K562 (cell line): ENCODE data around the gene SPRYD3. TPM values are rescaled to one million over a fixed set of nuclear protein-coding genes. Genes with fewer than 3 reads are reported as not detected.

ENCODE experiments used
- ATAC-seq: fragments of 200-7000 bp; cut with Tn5 transposase; 3 replicates; pipeline ENCODE4 v1.9.1; 2020; ENCODE audit warnings: moderate library complexity
- BruUV-seq: library from RNA; stranded (reverse); fragments of 400-500 nt; replicated peaks from 2 replicates; lab custom pipeline; 2021; lab: Mats Ljungman, UMichigan
- CTCF ChIA-PET: fragments of 300-600 bp; formaldehyde crosslinking; extraction: SDS; loops from one replicate; lab custom pipeline; 2021; ENCODE audit warnings: low intra/inter-chr PET ratio; lab: Yijun Ruan, JAX
- POLR2A ChIA-PET: fragments of 300-600, 350-650 bp; sonication (Branson Sonifier 250); formaldehyde crosslinking; extraction: SDS; loops from one replicate; lab custom pipeline; 2021; ENCODE audit warnings: antibody characterized with exemption, inconsistent platforms; lab: Yijun Ruan, JAX
- DNase-seq, 4 experiments: peaks; one replicate each; pipeline versions ENCODE4 v3.0.0 to v3.0.0-alpha.2; 2011 to 2018; ENCODE audit warnings: low spot score in 3 of 4, mixed read lengths in 3 of 4; ENCODE audit errors: extremely low read depth in 1 of 4
- FAIRE-seq: peaks from 2 replicates; lab custom pipeline; 2011; peaks lifted over from hg19 to GRCh38; lab: Jason Lieb, UNC
- H2AFZ ChIP-seq: 2 replicates; pipeline ENCODE4 v1.6.0; 2011; ENCODE audit warnings: low read depth, low read length, control low read depth, inconsistent platforms
- H3K27ac ChIP-seq: fragments of 200-600 bp; 3 replicates; pipeline ENCODE4 v1.8.0; 2011; ENCODE audit warnings: low read depth, mild to moderate bottlenecking, control low read depth, inconsistent platforms, low read length, moderate library complexity, mixed read lengths; ENCODE audit errors: extremely low read depth
- H3K27me3 ChIP-seq, 2 experiments: fragments of 300-600 bp in 1 of 2; 2 replicates in 1 of 2; 3 replicates in 1 of 2; pipeline versions ENCODE4 v1.6.0 to v1.8.0; 2011; ENCODE audit warnings: inconsistent platforms in 2 of 2, low read length in 2 of 2, mild to moderate bottlenecking in 1 of 2, mixed read lengths in 1 of 2, moderate library complexity in 1 of 2; ENCODE audit not compliant: control insufficient read depth in 2 of 2, insufficient read depth in 2 of 2
- H3K36me3 ChIP-seq: fragments of 300-600 bp; 3 replicates; pipeline ENCODE4 v1.8.0; 2011; ENCODE audit warnings: mild to moderate bottlenecking, low read length, inconsistent platforms; ENCODE audit not compliant: control insufficient read depth, insufficient read depth
- H3K4me1 ChIP-seq, 2 experiments: fragments of 200-600 bp in 1 of 2; replicated peaks in 1 of 2; 2 replicates in 1 of 2; 3 replicates in 1 of 2; pipeline versions ENCODE4 v1.5.1 to v1.8.0; 2011; ENCODE audit warnings: inconsistent platforms in 2 of 2, low read length in 2 of 2, mild to moderate bottlenecking in 1 of 2, mixed read lengths in 1 of 2, moderate library complexity in 1 of 2; ENCODE audit not compliant: control insufficient read depth in 2 of 2, insufficient read depth in 2 of 2
- H3K4me2 ChIP-seq: 2 replicates; pipeline ENCODE4 v1.6.1; 2011; ENCODE audit warnings: low read length, control low read depth, inconsistent platforms, mixed read lengths; ENCODE audit not compliant: insufficient read depth
- H3K4me3 ChIP-seq: fragments of 200-600 bp; sonication (generic), shearing (Covaris generic); 2 replicates; pipeline ENCODE4 v1.5.1; 2016; ENCODE audit warnings: control low read depth, inconsistent platforms
- H3K79me2 ChIP-seq: fragments of 200-600 bp; 3 replicates; pipeline ENCODE4 v1.8.0; 2011; ENCODE audit warnings: low read length, inconsistent platforms; ENCODE audit not compliant: control insufficient read depth, insufficient read depth
- H3K9ac ChIP-seq, 2 experiments: 2 replicates each; pipeline versions ENCODE4 v1.6.0 to v1.6.1; 2011; ENCODE audit warnings: low read depth in 2 of 2, low read length in 2 of 2, control low read depth in 1 of 2, inconsistent platforms in 1 of 2, mild to moderate bottlenecking in 1 of 2, mixed read lengths in 1 of 2; ENCODE audit not compliant: insufficient read depth in 1 of 2
- H3K9me1 ChIP-seq: one replicate; pipeline ENCODE4 v1.6.0; 2011; ENCODE audit warnings: inconsistent platforms, mild to moderate bottlenecking, low read length, moderate library complexity; ENCODE audit not compliant: control insufficient read depth, insufficient read depth
- H3K9me3 ChIP-seq: replicated peaks from 2 replicates; pipeline ENCODE4 v1.5.1; 2011; ENCODE audit warnings: low read depth, low read length, inconsistent platforms; ENCODE audit not compliant: control insufficient read depth, insufficient read depth
- H4K20me1 ChIP-seq: replicated peaks from 2 replicates; pipeline ENCODE4 v1.6.1; 2011; ENCODE audit warnings: low read length, inconsistent platforms, mixed read lengths; ENCODE audit not compliant: control insufficient read depth, insufficient read depth
- ELF4 ChIP-seq: fragments of 450-650 bp; formaldehyde crosslinking; IDR thresholded peaks from 2 replicates; pipeline ENCODE4 v1.4.0; 2022; ENCODE audit warnings: missing genetic modification characterization
- EZH2 ChIP-seq: IDR thresholded peaks from 2 replicates; pipeline ENCODE4 v1.6.1; 2012; ENCODE audit warnings: low read depth, mild to moderate bottlenecking, inconsistent platforms, low read length, borderline replicate concordance
- HDAC1 ChIP-seq, 2 experiments: fragments of 450-650 bp; IDR thresholded peaks; 2 replicates each; pipeline ENCODE4 v1.6.1; 2016 to 2017; ENCODE audit warnings: inconsistent platforms in 1 of 2, mild to moderate bottlenecking in 1 of 2, moderate library complexity in 1 of 2
- LCOR ChIP-seq: sonication (generic); formaldehyde crosslinking; IDR thresholded peaks from 2 replicates; pipeline ENCODE4 v1.8.0; 2022; ENCODE audit warnings: mild to moderate bottlenecking, missing genetic modification reagents
- MITF ChIP-seq: IDR thresholded peaks from 2 replicates; pipeline ENCODE4 v1.6.1; 2014; ENCODE audit warnings: antibody characterized with exemption
- SUPT5H ChIP-seq: fragments of 450-650 bp; IDR thresholded peaks from 2 replicates; pipeline ENCODE4 v1.6.1; 2016
- UBTF ChIP-seq, 2 experiments: IDR thresholded peaks; 2 replicates each; pipeline ENCODE4 v1.6.1; 2012; ENCODE audit warnings: improper control_type of control experiment in 2 of 2, low read depth in 2 of 2, low read length in 2 of 2, borderline replicate concordance in 1 of 2
- ZBTB34 ChIP-seq: fragments of 250-450 bp; sonication (Bioruptor Pico); IDR thresholded peaks from 2 replicates; pipeline ENCODE4 v1.8.0; 2021; ENCODE audit warnings: mild to moderate bottlenecking, moderate library complexity
- ZNF140 ChIP-seq: fragments of 250-450 bp; sonication (Bioruptor Pico); IDR thresholded peaks from 2 replicates; pipeline ENCODE4 v1.8.0; 2021; ENCODE audit warnings: moderate library complexity, mild to moderate bottlenecking, inconsistent platforms
- ZNF609 ChIP-seq: sonication (generic); formaldehyde crosslinking; IDR thresholded peaks from 2 replicates; pipeline ENCODE4 v1.8.1; 2023; ENCODE audit warnings: missing genetic modification reagents, mild to moderate bottlenecking, borderline replicate concordance
- ZNF766 ChIP-seq: fragments of 200-800 bp; sonication (Bioruptor generic); conservative IDR thresholded peaks from 2 replicates; pipeline ENCODE4 v1.6.1; 2016; ENCODE audit warnings: missing genetic modification characterization, missing compliant biosample characterization
- WGBS: fragments of 100-300 bp; shearing (Covaris generic); methylation state at CpG from one replicate; pipeline ENCODE4 v1.1.6; 2016; ENCODE audit warnings: low coverage, mixed read lengths; ENCODE audit not compliant: insufficient coverage; ENCODE audit errors: missing lambda C conversion rate; 5-methylcytosine and 5-hydroxymethylcytosine counted together
- in situ Hi-C: fragments of 300-500 bp; cut with MboI; formaldehyde crosslinking; loops from 4 replicates; pipeline ENCODE4 v1.15.0; 2018; ENCODE audit warnings: inconsistent platforms, mixed read lengths
- intact Hi-C: fragments of 100-400 bp; cut with micrococcal nuclease; formaldehyde crosslinking; loops from 2 replicates; pipeline ENCODE4 v1.14.2; 2022
- polyA plus RNA-seq, 8 experiments: library from polyadenylated mRNA; depleted of rRNA in 4 of 8; stranded (reverse) in 5 of 8; unstranded in 3 of 8; fragments of >200 nt; fragmentation: Nextera tagmentation in 2 of 8; fragmentation: Illumina TruSeq in 1 of 8; extraction: Ambion mirVana in 2 of 8; extraction: Trizol in 1 of 8; gene quantifications; 2 replicates each; pipeline versions ENCODE4 v1.2.1 to v1.2.3, GENCODE V29; 2011 to 2014; ENCODE audit warnings: inconsistent platforms in 1 of 8, missing spikeins in 1 of 8
- total RNA-seq, 7 experiments: library from RNA; depleted of rRNA in 6 of 7; stranded (reverse); fragments of >200 nt in 6 of 7; fragmentation: Illumina TruSeq in 2 of 7; extraction: Trizol in 2 of 7; gene quantifications; 2 replicates each; pipeline versions ENCODE4 v1.2.1 to v1.2.3, GENCODE V29; 2011 to 2021; ENCODE audit warnings: low replicate concordance in 1 of 7

The SPRYD3 gene
- total and polyA plus RNA-seq, 9 of the 15 experiments (the other 6 are each of a cell fraction or from before 2014, with no cell fraction given) = 1.5 to 13.6 (median 7.6) TPM

GRCh38 chr12:53097207-53097563 is 18.0 kb upstream of the SPRYD3 start (continued):
- TF ChIP-seq ZNF609 (CRISPR knock-in tag) (no peak), ZNF766 (CRISPR knock-in tag) (no peak), SUPT5H (no peak), ZBTB34 (no peak)

GRCh38 chr12:53096759-53097158 is 17.6 kb upstream of the SPRYD3 start:
- peaks cover 31 to 33% of the 10 kb centered on the region in 2 experiments for H3K4me1 ChIP-seq
- in situ Hi-C loops = no loop called here
- TF ChIP-seq ZNF140 (no peak), EZH2 (no peak), MITF (no peak), ELF4 (CRISPR knock-in tag) (no peak), LCOR (CRISPR knock-in tag) (no peak), UBTF (IDR thresholded peaks at IDR 0.05; ENCODE audit: borderline replicate concordance in 1 of 2, low read depth in 2 of 2, low read length in 2 of 2) (no peak), HDAC1 (IDR thresholded peaks at IDR 0.05) (no peak)

More at GRCh38 chr12:53096759-53097158, 17.6 kb upstream of the SPRYD3 start:
- H3K36me3 ChIP-seq = no peaks in the 10 kb centered on the region
- H2AFZ ChIP-seq = no peak overlapping the region
- DNase-seq = no peak
- no peaks in the 10 kb centered on the region for H3K79me2 ChIP-seq
- CTCF ChIA-PET = no interaction called here
- no peak overlapping the region for H3K4me2 ChIP-seq
- H3K4me3 ChIP-seq = no peak overlapping the region
- ATAC-seq = no peak
- no peak for FAIRE-seq
- peaks cover 6% of the 10 kb centered on the region for H3K9me1 ChIP-seq
- intact Hi-C loops = no loop called here
- BruUV-seq = no TSS peak
- H3K27ac ChIP-seq = no peak overlapping the region
- no peak overlapping the region for H3K9ac ChIP-seq
- no peaks in the 10 kb centered on the region for H3K27me3 ChIP-seq
- no peaks in the 10 kb centered on the region for H4K20me1 ChIP-seq
- H3K9me3 ChIP-seq = no peaks in the 10 kb centered on the region
- WGBS = 62% methylated on average over 7 of the region's 9 CpGs
- POLR2A ChIA-PET = interaction anchor here (0.6 kb wide), 1 partner anchor 223 kb away, joined by 3 read pairs; no protein-coding TSS in a partner anchor
